AG04449 (cell line): Measurements from ENCODE around the gene CSTF3.

Experiments used
- CTCF ChIA-PET: fragments of 350-600 bp; formaldehyde crosslinking; extraction: SDS; loops from one replicate; lab custom pipeline; 2021; ENCODE audit warnings: antibody characterized with exemption; lab: Yijun Ruan, JAX
- POLR2A ChIA-PET: fragments of 400-600, 350-600 bp; formaldehyde crosslinking; extraction: SDS; loops from one replicate; lab custom pipeline; 2020; ENCODE audit warnings: antibody characterized with exemption, inconsistent platforms; lab: Yijun Ruan, JAX
- DNase-seq: peaks from one replicate; pipeline ENCODE4 v3.0.0-alpha.2; 2010; ENCODE audit warnings: low read depth, low spot score
- H3K4me3 ChIP-seq: 2 replicates; pipeline ENCODE4 v1.5.1; 2011; ENCODE audit warnings: low read depth, mild to moderate bottlenecking, control low read depth, low read length
- CTCF ChIP-seq: IDR thresholded peaks from one replicate; pipeline ENCODE4 v1.5.1; 2011; ENCODE audit warnings: mild to moderate bottlenecking, moderate library complexity, low read length, control low read depth, inconsistent platforms; ENCODE audit not compliant: insufficient read depth; ENCODE audit errors: missing control alignments

Gene CSTF3

GRCh38 chr11:33064866-33065265 is 96.4 kb downstream of the CSTF3 start:
- no peak for DNase-seq
- H3K4me3 ChIP-seq, result no peak overlapping the region
- CTCF ChIA-PET, result interaction anchor here (0.8 to 13.5 kb wide), 27 partner anchors 10 to 255 kb away, joined by 3 to 415 read pairs (median 5); no protein-coding TSS in a partner anchor
- no peak for TF ChIP-seq CTCF
- POLR2A ChIA-PET, result interaction anchor here (1.9 kb wide), 1 partner anchor 49 kb away, joined by 4 read pairs; the partner anchor contains the start of gene DEPDC7

- no peak for DNase-seq
- ChIA-PET POLR2A (no interaction called here), CTCF (interaction anchor here (0.5 to 13.5 kb wide), 20 partner anchors 9 to 259 kb away, joined by 3 to 415 read pairs (median 5); no protein-coding TSS in a partner anchor)
- TF ChIP-seq CTCF, result no peak
- H3K4me3 ChIP-seq, result no peak overlapping the region
These were observed 97.1 kb downstream of the CSTF3 start for GRCh38 chr11:33064033-33064825.

GRCh38 chr11:33063326-33063881 is 97.9 kb downstream of the CSTF3 start:
- H3K4me3 ChIP-seq, result no peak overlapping the region
- no peak for DNase-seq
- TF ChIP-seq CTCF, result no peak
- ChIA-PET CTCF (interaction anchor here (0.7 to 13.5 kb wide), 13 partner anchors 8 to 258 kb away, joined by 3 to 415 read pairs (median 4); no protein-coding TSS in a partner anchor), POLR2A (no interaction called here)

- CTCF ChIA-PET, result interaction anchor here (13.5 kb wide), 1 partner anchor 101 kb away, joined by 415 read pairs; no protein-coding TSS in a partner anchor
- H3K4me3 ChIP-seq, result no peak overlapping the region
- no peak for TF ChIP-seq CTCF
- POLR2A ChIA-PET, result no interaction called here
- DNase-seq, result no peak
These were observed 99.1 kb downstream of the CSTF3 start for GRCh38 chr11:33062137-33062536.

GRCh38 chr11:33060271-33060670 is 101.0 kb downstream of the CSTF3 start:
- POLR2A ChIA-PET, result interaction anchor here (0.9 kb wide), 1 partner anchor 21 kb away, joined by 4 read pairs; the partner anchor contains the start of gene TCP11L1
- DNase-seq, result no peak
- CTCF ChIA-PET, result interaction anchor here (0.8 to 13.5 kb wide), 2 partner anchors 18 to 99 kb away, joined by 3 to 415 read pairs; no protein-coding TSS in a partner anchor
- no peak for TF ChIP-seq CTCF
- H3K4me3 ChIP-seq, result no peak overlapping the region

GRCh38 chr11:33059331-33060007 is 101.8 kb downstream of the CSTF3 start:
- no peak for DNase-seq
- no peak for TF ChIP-seq CTCF
- CTCF ChIA-PET, result interaction anchor here (13.5 kb wide), 1 partner anchor 98 kb away, joined by 415 read pairs; no protein-coding TSS in a partner anchor
- POLR2A ChIA-PET, result no interaction called here
- H3K4me3 ChIP-seq, result no peak overlapping the region
